Stimulated activated CD4-positive, alpha-beta T cell treated with anti-CD3 and anti-CD28 coated beads, Interleukin-1b, Interleukin-23, amount 100 ng/mL, for 4 hours (primary cell): ENCODE measurements around the gene CITED2.
"Not testable (repeated sequence)": the region's sequence is repeated elsewhere in the genome, so short reads cannot be mapped to it uniquely, and the experiment has no call there.

ENCODE experiments used
- DNase-seq, 2 donors: peaks; one replicate each; pipeline ENCODE4 v3.0.0-alpha.2; 2020; ENCODE audit warnings: low read depth in 2 of 2

CITED2 gene

GRCh38 chr6:139364982-139365379, 9.5 kb downstream of the CITED2 start:
- DNase-seq: no peak

- no peak for DNase-seq
These were observed 10.0 kb downstream of the CITED2 start for GRCh38 chr6:139364302-139364981.

GRCh38 chr6:139363797-139364196, 10.7 kb downstream of the CITED2 start:
- DNase-seq: not testable (repeated sequence)

DNA sequence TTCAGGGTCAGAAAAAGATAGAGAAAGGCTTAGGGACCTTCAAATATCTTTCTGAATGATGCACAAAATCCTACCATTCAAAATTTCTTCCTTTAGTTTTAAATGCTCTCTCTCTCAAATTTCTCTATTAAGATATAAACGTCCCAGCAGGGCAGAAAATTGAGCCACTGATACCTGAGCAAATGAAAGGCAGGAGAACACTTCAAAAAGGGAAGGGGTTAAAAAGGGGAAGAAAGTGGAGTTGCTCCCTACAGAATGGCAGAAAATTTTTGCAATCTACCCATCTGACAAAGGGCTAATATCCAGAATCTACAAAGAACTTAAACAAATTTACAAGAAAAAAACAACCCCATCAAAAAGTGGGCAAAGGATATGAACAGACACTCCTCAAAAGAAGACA, 11.3 kb downstream of the CITED2 start:
- DNase-seq: not testable (repeated sequence)

- DNase-seq: no peak
These were observed 13.2 kb downstream of the CITED2 start for GRCh38 chr6:139361211-139361610.

- no peak for DNase-seq
These were observed 17.5 kb downstream of the CITED2 start for GRCh38 chr6:139356924-139357323.

- no peak for DNase-seq
These were observed 18.5 kb downstream of the CITED2 start for GRCh38 chr6:139355777-139356445.

DNA sequence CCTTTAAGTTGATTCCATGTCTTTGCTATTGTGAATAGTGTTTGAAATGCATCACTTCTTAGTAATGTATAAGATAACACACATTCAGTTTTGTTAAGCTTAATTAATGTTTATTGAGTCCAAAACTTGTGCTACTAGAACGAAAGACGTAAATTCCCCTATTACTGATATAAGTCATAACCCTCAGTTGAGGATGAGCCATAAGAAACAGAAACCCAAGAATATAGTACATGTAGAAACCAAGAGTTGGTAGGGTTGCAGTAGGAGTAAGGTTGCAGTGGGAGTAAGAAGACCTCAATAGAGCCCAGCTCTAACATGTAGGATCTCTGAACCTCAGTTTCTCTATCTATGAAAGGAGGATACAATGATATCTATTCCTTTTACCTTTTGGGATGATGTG, 19.3 kb downstream of the CITED2 start:
- no peak for DNase-seq

GRCh38 chr6:139354189-139354588, 20.3 kb downstream of the CITED2 start:
- DNase-seq: no peak

- no peak for DNase-seq
These were observed 24.9 kb downstream of the CITED2 start for GRCh38 chr6:139349464-139350020.

GRCh38 chr6:139346392-139346791, 28.1 kb downstream of the CITED2 start:
- DNase-seq: no peak

DNA sequence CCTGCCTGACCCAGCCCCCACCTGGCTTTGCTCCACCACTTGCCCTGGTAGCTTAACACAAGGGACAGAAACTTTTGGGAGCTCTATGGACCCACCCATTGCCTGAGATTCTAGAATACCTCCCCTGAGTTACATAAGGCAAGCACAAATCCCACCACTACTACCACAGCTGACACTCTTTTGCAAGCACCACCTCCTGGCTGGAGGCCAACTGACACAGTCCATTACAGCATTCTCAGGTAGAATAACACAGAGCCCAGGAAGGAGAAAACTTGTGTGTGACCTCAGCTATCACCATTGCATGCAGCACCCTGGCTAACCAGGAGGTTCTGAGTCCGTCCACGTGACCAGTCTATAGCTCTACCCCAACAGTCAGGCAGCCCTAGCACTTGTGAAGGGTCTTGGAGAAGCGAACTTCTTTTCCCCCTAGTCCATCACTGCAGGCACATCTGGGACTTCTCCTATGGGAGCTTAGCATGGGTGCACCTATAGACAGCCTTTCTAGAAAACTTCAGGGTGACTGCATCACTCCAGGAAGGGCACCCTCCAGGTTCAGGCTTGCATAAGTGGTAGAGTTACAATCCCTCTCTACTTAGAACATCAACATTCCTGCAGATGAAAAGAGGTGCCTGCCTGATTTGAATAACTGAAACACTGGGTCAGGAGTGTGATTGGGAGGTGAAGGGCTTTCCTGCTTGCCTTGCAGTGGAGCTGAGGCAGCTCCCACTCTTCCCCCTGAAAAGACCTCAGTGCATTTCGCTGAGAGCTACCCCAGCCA, 30.1 kb downstream of the CITED2 start:
- no peak for DNase-seq

DNA sequence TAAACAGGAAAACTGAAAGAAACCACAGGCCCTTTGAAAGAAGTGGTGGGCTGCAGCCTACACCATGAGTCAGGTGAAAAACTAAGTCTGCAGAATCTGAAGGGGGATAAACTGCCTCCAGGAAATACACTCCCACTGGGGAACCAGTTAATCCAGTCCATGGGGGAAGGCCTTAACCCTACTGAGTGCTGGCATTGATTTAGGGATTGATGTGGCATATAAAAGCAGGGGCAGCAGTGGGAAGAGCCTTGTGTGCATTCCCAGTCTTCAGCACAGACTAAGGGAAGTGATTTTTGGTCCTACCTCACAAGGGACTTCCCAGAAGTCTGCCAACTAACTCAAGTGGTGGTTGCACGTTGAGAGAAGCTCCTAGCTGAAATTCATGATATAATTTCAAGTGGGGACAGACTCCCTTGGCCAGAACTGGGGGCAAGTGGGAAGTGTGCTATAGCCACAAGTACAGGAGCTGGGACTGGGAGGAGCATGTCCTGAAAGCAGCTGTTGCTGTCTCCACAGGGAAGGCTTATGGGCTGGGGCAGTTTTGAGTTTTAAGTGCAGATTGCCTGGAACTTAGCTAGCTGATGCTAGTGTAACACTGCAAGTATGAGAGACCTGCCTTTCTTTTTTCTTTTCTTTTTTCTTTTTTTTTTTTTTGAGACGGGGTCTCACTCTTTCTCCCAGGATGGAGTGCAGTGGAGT, 31.2 kb downstream of the CITED2 start:
- DNase-seq: no peak

DNA sequence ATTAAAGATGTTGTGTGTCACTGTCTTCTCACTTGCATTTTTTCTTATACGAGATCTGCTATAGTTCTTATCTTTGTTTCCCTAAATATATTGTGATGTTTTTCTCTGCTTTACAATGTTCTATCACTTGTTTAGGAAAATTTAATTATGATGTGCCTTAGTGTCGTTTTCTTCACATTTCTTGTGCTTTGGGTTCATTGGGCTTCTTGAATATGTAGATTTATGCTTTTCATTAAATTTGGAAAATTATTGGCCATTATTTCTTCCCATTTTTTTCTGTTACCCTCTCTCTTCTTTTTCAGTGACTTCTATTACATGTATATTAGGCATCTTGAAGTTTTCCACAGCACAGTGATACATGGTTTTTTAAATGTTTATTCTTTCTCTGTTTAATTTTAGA, 33.4 kb downstream of the CITED2 start:
- no peak for DNase-seq

GRCh38 chr6:139338795-139339194, 35.7 kb downstream of the CITED2 start:
- DNase-seq: no peak

DNA sequence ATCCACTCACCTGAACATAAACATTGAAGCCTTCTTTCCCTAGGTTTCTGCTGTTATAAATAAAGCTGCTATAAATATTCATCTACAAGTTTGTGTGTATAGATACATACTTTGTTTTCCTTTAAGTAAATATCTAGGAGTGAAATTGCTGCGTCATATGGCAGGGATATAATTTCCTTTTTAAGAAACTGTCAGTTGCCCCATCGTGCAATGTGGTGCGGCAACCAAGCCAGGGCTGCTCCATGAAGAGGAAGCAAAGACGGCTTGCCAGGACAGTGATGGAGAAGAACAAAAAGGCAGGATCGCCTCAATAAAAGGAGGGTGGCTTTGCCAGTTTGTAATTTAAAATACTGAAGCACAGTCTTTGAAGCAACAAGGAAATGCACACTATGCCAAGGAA, 36.6 kb downstream of the CITED2 start:
- no peak for DNase-seq

DNA sequence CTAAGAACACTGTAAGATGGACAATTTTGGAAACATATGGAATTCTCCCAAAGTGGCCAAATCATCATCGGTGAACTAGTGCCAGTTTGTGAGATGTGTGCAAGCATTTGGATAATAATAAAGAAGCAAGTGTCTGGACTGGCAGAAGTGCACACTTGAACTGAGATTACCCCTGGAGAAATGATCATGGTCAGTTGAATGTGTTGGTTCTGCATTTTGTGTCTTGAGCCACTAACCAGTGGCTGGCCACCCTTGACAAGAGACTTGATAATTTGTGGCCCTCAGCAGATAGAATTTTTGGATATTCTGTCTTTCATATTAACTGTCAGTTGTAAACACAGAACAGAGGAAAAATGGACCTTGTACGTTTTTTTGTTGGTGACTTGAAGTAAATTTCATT, 37.4 kb downstream of the CITED2 start:
- DNase-seq: no peak

DNA sequence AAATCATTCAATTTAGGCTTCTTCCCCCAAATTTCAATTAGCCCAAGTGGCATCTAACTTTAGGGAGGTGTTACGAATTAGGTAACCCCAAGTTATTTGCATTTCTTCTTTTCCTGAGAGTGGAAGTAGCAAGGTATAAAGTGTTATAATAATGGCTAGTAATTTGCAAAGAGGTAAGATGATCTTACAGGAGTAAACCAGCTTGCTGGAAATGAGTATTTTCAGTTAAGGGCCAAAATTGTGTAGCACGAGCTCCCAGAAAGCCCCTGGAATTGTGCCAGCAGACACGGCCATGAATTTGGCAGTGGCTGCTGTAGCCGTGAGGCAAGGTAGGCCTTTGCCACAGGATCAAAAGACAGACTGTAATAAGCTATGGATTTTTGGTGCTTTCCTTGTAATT, 38.0 kb downstream of the CITED2 start:
- no peak for DNase-seq

GRCh38 chr6:139335447-139336210, 38.8 kb downstream of the CITED2 start:
- no peak for DNase-seq

DNA sequence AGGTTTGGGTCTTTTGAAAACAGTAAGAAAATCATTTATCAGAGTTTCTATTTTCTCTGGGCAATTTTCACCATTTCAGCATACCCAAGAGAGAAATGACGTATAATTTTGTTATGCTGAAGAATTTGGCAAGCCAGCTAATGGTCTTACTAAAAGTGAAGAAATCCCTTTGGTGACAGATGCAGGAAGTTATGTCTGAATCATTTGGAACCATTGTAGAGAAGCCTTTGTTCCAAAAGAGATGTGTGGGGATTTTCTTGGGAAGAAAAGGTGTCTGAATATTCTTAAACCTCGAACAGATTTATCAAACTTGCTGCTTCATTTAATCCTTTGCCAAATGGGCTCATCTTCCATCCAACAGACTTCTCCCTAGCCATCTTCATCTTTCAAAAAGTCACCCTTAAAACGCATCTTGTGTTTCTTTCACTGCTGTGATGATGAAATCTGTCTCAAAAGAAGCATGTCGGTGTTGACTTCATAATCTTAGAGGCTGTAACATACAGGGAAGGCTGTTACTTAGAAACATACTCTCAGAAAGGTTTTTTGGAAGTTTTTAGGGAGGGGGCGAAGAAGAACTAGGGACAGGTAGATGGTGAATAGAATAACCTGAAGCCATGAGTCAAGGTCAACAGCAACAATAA, 39.5 kb downstream of the CITED2 start:
- no peak for DNase-seq
